Activated B cell treated with CpG ODN at 0.5 μM for 24 hours (primary cell): ENCODE data around the gene PREX1. TPM values are rescaled to one million over a fixed set of nuclear protein-coding genes. Genes with fewer than 3 reads are reported as not detected.
A peak's percentile ranks its signal among the peaks of the same experiment; 100 is the strongest.

ENCODE experiments used
- ATAC-seq: fragments of 200-7000 bp; cut with Tn5 transposase; one replicate; pipeline ENCODE4 v1.10.0; 2021; ENCODE audit warnings: low read depth, mild to moderate bottlenecking, moderate library complexity
- CTCF ChIA-PET: fragments of 350-600 bp; sonication (Branson Sonifier 250); formaldehyde crosslinking; loops from one replicate; lab custom pipeline; 2021; ENCODE audit warnings: antibody characterized with exemption; lab: Charles Lee
- POLR2A ChIA-PET: fragments of 350-600 bp; sonication (Branson Sonifier 250); formaldehyde crosslinking; loops from one replicate; lab custom pipeline; 2021; ENCODE audit warnings: antibody characterized with exemption; lab: Charles Lee
- DNase-seq: peaks from one replicate; pipeline ENCODE4 v3.0.0; 2022
- H3K27ac Mint-ChIP-seq: one replicate; pipeline ENCODE4 v1.8.0; 2020; ENCODE audit warnings: mixed read lengths
- H3K27me3 Mint-ChIP-seq: one replicate; pipeline ENCODE4 v1.8.0; 2021; ENCODE audit warnings: mixed read lengths
- H3K36me3 Mint-ChIP-seq: one replicate; pipeline ENCODE4 v1.8.0; 2021; ENCODE audit warnings: low read depth, mixed read lengths
- H3K4me1 Mint-ChIP-seq: one replicate; pipeline ENCODE4 v1.8.0; 2021; ENCODE audit warnings: mixed read lengths
- H3K4me3 Mint-ChIP-seq: one replicate; pipeline ENCODE4 v1.8.0; 2020; ENCODE audit warnings: mild to moderate bottlenecking, mixed read lengths
- H3K9me3 Mint-ChIP-seq: one replicate; pipeline ENCODE4 v1.8.0; 2020; ENCODE audit warnings: mixed read lengths
- intact Hi-C: fragments of 100-400 bp; cut with micrococcal nuclease; formaldehyde crosslinking; loops from one replicate; pipeline ENCODE4 v1.15.1; 2024
- total RNA-seq: library from RNA; stranded (reverse); gene quantifications from 2 replicates; pipeline ENCODE4 v1.2.3, GENCODE V29; 2022
- TF ChIP-seq, protein P1 (sequence below): fragments of 200-600 bp; IDR thresholded peaks from one replicate; pipeline ENCODE4 v1.8.0; 2022; ENCODE audit warnings: antibody characterized with exemption, mild to moderate bottlenecking

The PREX1 gene
- total RNA-seq, 1 donor from 2014 or later: 71.4 TPM

DNA sequence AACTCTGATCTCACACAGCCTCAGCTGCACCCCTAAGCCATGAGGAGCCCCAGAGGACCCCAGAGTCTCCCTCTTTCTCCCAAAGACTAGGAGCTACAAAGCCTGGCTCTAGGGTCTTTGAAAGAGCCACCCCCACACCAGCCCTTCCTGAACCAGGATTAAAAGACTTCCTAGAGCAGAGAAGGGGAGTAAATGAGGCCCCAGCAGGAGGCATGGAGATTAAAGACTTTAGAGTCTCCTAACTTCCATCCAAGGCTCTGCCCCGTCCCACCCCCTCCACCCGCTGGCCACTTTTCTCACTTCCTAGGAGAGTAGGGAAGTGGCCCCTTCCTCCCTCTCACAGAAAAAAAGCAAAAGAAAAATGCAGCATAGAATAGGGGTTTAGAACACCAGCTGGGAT, 1.7 kb downstream of the PREX1 start:
- Mint-ChIP-seq H3K4me1 (peaks cover 22% of the 10 kb centered on the region), H3K4me3 (peak overlapping the region; percentile 95), H3K27me3 (no peaks in the 10 kb centered on the region), H3K9me3 (no peaks in the 10 kb centered on the region), H3K36me3 (peaks cover 11% of the 10 kb centered on the region), H3K27ac (peak overlapping the region; percentile 95)
- CTCF ChIA-PET: interaction anchor here (1.0 to 2.0 kb wide), 5 partner anchors 79 to 168 kb away, joined by 3 to 12 read pairs (median 3); no protein-coding TSS in a partner anchor
- intact Hi-C loops: loop anchor here (2.0 to 10.0 kb wide), 6 partner anchors 36 to 449 kb away; partner anchors contain the start of gene ZNFX1
- TF ChIP-seq, protein P1, sequence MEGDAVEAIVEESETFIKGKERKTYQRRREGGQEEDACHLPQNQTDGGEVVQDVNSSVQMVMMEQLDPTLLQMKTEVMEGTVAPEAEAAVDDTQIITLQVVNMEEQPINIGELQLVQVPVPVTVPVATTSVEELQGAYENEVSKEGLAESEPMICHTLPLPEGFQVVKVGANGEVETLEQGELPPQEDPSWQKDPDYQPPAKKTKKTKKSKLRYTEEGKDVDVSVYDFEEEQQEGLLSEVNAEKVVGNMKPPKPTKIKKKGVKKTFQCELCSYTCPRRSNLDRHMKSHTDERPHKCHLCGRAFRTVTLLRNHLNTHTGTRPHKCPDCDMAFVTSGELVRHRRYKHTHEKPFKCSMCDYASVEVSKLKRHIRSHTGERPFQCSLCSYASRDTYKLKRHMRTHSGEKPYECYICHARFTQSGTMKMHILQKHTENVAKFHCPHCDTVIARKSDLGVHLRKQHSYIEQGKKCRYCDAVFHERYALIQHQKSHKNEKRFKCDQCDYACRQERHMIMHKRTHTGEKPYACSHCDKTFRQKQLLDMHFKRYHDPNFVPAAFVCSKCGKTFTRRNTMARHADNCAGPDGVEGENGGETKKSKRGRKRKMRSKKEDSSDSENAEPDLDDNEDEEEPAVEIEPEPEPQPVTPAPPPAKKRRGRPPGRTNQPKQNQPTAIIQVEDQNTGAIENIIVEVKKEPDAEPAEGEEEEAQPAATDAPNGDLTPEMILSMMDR: no peak
- POLR2A ChIA-PET: interaction anchor here (0.7 to 3.8 kb wide), 16 partner anchors 8 to 114 kb away, joined by 3 to 41 read pairs (median 5); partner anchors contain the start of gene ARFGEF2
- no peak for ATAC-seq
- no peak for DNase-seq

DNA sequence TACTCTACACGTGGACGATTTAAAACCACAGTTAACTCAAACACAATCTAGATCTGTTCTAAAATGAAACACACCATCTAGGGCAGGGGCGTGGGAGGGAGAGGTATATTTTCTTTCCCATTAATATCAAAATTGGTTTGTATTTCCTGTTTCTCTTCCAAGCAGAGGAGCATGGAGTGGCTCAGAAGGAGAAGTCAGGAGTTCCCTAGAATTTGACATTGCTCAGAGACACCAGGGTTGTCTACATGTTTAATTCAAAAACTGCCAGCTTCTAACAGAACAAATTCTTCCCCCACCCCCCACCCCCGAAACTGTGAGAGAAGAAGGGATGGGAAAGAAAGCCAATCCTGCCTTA, 2.3 kb downstream of the PREX1 start:
- peaks cover 11% of the 10 kb centered on the region for H3K36me3 Mint-ChIP-seq
- peak overlapping the region; percentile 95 for H3K27ac Mint-ChIP-seq
- CTCF ChIA-PET: interaction anchor here (1.0 kb wide), 1 partner anchor 79 kb away, joined by 4 read pairs; no protein-coding TSS in a partner anchor
- peaks cover 17% of the 10 kb centered on the region for H3K4me1 Mint-ChIP-seq
- no peaks in the 10 kb centered on the region for H3K27me3 Mint-ChIP-seq
- intact Hi-C loops: loop anchor here (2.0 to 10.0 kb wide), 3 partner anchors 23 to 449 kb away; partner anchors contain the start of gene ZNFX1
- TF ChIP-seq, protein P1: no peak
- peak overlapping the region; percentile 95 for H3K4me3 Mint-ChIP-seq
- POLR2A ChIA-PET: interaction anchor here (0.7 to 2.8 kb wide), 9 partner anchors 11 to 106 kb away, joined by 3 to 8 read pairs (median 3); no protein-coding TSS in a partner anchor
- no peak for ATAC-seq
- no peaks in the 10 kb centered on the region for H3K9me3 Mint-ChIP-seq
- DNase-seq: no peak

DNA sequence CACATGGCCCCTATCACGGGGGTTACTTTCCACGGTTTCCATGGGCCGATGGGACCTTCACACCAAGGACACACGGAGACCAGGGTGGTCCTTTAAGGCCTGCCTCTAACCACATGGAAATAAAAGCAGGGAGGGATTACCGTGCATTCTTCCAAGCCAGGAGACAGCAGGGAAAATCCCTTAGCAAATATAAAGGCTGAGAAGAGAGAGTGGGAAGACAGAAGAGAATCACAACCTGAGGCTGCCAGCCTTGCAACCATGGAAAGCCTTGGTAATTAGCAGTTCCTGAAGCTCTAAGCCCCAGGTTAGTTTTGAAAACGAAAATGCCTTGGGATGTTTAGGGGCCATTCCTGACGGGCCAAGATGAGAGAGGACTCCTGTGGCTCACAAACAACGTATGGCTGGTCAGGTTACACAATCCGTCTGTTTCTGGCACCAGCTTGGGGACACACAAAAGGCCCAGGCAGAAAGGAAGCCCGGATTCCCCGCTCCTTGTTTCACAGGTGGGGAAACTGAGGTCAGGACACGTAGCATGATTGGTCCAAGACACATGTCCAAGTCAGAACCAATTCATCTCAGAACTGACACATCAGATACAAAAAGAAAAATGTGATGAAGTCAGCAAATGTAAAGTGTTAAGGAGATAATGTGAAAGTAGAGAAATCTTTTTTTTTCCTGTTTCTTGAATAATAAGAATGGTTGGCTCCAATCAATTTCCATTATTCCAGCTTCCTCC, 2.8 kb downstream of the PREX1 start:
- Mint-ChIP-seq H3K36me3 (peaks cover 11% of the 10 kb centered on the region), H3K27me3 (no peaks in the 10 kb centered on the region), H3K9me3 (no peaks in the 10 kb centered on the region), H3K4me1 (peaks cover 13% of the 10 kb centered on the region), H3K27ac (peak overlapping the region; percentile 95), H3K4me3 (peak overlapping the region; percentile 80)
- ATAC-seq (no peak), DNase-seq (no peak)
- intact Hi-C loops: loop anchor here (1.0 to 10.0 kb wide), 4 partner anchors 22 to 450 kb away; partner anchors contain the start of gene ZNFX1
- TF ChIP-seq, protein P1: no peak
- POLR2A ChIA-PET: interaction anchor here (0.6 to 2.8 kb wide), 5 partner anchors 20 to 106 kb away, joined by 3 to 7 read pairs (median 4); no protein-coding TSS in a partner anchor
- CTCF ChIA-PET: no interaction called here

DNA sequence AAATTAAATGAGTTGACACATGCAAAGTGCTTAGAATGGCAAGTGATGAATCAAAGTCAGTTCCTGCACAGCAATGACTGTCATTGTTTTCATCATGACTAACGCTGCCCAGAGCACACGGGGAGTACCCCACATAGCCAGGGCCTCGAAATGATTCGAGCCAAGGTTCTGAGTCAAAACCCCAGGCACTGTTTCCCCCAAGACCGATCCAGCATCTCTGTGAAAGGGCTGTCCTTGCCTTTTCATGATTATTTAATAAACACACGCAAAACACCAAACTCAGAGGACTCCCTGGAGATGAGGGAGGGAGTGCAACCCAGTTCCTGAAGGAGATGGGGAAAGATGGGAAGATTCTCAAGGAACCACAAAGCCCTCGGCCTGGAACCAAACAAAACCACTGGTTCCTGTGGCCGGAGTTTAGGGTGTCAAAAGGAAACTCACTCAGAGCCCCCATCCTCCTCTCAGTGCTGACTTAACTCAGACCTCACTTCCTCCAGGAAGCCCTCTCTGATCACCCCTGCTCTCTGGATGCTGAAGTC, 3.8 kb downstream of the PREX1 start:
- no peaks in the 10 kb centered on the region for H3K27me3 Mint-ChIP-seq
- ATAC-seq: peak; percentile 52
- no peaks in the 10 kb centered on the region for H3K9me3 Mint-ChIP-seq
- TF ChIP-seq, protein P1: no peak
- DNase-seq: no peak
- H3K4me1 Mint-ChIP-seq: peaks cover 8% of the 10 kb centered on the region
- intact Hi-C loops: loop anchor here (1.0 to 10.0 kb wide), 3 partner anchors 21 to 451 kb away; partner anchors contain the start of gene ZNFX1
- ChIA-PET CTCF (no interaction called here), POLR2A (no interaction called here)
- peaks cover 13% of the 10 kb centered on the region for H3K36me3 Mint-ChIP-seq
- peak overlapping the region; percentile 95 for H3K27ac Mint-ChIP-seq
- peak overlapping the region; percentile 80 for H3K4me3 Mint-ChIP-seq
